Neuronal stem cell (in vitro differentiated cells): ENCODE data around the gene BTBD2.

ENCODE experiments used
- DNase-seq: peaks from one replicate; pipeline ENCODE4 v3.0.0-alpha.2; 2013; ENCODE audit warnings: low spot score
- H2AFZ ChIP-seq: one replicate; pipeline ENCODE4 v1.6.1; 2013; ENCODE audit warnings: mild to moderate bottlenecking, low read length, inconsistent platforms
- H2AK5ac ChIP-seq: 2 replicates; pipeline ENCODE4 v1.6.1; 2013; ENCODE audit warnings: low read depth, mild to moderate bottlenecking, inconsistent platforms, low read length, moderate library complexity, mixed read lengths
- H2BK120ac ChIP-seq: 2 replicates; pipeline ENCODE4 v1.6.1; 2013; ENCODE audit warnings: low read depth, mild to moderate bottlenecking, inconsistent platforms, low read length, moderate library complexity, mixed read lengths
- H2BK12ac ChIP-seq: one replicate; pipeline ENCODE4 v1.6.1; 2013; ENCODE audit warnings: low read length, inconsistent platforms
- H2BK15ac ChIP-seq: 2 replicates; pipeline ENCODE4 v1.6.1; 2013; ENCODE audit warnings: mild to moderate bottlenecking, low read length, inconsistent platforms, mixed read lengths
- H2BK5ac ChIP-seq: one replicate; pipeline ENCODE4 v1.6.1; 2013; ENCODE audit warnings: inconsistent platforms, mild to moderate bottlenecking, low read length, moderate library complexity
- H3K14ac ChIP-seq: one replicate; pipeline ENCODE4 v1.6.1; 2013; ENCODE audit warnings: low read length, inconsistent platforms
- H3K18ac ChIP-seq: 2 replicates; pipeline ENCODE4 v1.6.1; 2013; ENCODE audit warnings: low read length, inconsistent platforms
- H3K23ac ChIP-seq: 2 replicates; pipeline ENCODE4 v1.6.1; 2013; ENCODE audit warnings: low read depth, mild to moderate bottlenecking, mixed read lengths, low read length, inconsistent platforms; ENCODE audit not compliant: poor library complexity
- H3K27ac ChIP-seq: replicated peaks from 3 replicates; pipeline ENCODE4 v1.5.1; 2013; ENCODE audit warnings: low read length, inconsistent platforms
- H3K27me3 ChIP-seq, 3 experiments: 2 replicates each; pipeline ENCODE4 v1.6.1; 2013; ENCODE audit warnings: low read length in 3 of 3, mild to moderate bottlenecking in 2 of 3, inconsistent platforms in 1 of 3, low read depth in 1 of 3, mixed read lengths in 1 of 3, moderate library complexity in 1 of 3; ENCODE audit not compliant: control insufficient read depth in 3 of 3, insufficient read depth in 3 of 3
- H3K36me3 ChIP-seq, 2 donors: replicated peaks in 1 of 2; 2 replicates each; pipeline ENCODE4 v1.6.1; 2013; ENCODE audit warnings: low read length in 2 of 2; ENCODE audit not compliant: control insufficient read depth in 2 of 2, insufficient read depth in 2 of 2
- H3K4ac ChIP-seq: 2 replicates; pipeline ENCODE4 v1.6.1; 2013; ENCODE audit warnings: inconsistent platforms, mild to moderate bottlenecking, low read length, moderate library complexity
- H3K4me1 ChIP-seq, 2 donors: 1 replicate in 1 of 2; 2 replicates in 1 of 2; pipeline ENCODE4 v1.6.1; 2013; ENCODE audit warnings: low read length in 2 of 2, low read depth in 1 of 2; ENCODE audit not compliant: control insufficient read depth in 2 of 2, insufficient read depth in 1 of 2
- H3K4me2 ChIP-seq: one replicate; pipeline ENCODE4 v1.6.1; 2013; ENCODE audit warnings: mild to moderate bottlenecking, low read length, inconsistent platforms; ENCODE audit not compliant: insufficient read depth, poor library complexity, severe bottlenecking
- H3K4me3 ChIP-seq, 2 donors: 2 replicates each; pipeline ENCODE4 v1.5.1; 2013; ENCODE audit warnings: low read length in 2 of 2, mild to moderate bottlenecking in 2 of 2, inconsistent platforms in 1 of 2, moderate library complexity in 1 of 2
- H3K79me1 ChIP-seq: one replicate; pipeline ENCODE4 v1.6.1; 2013; ENCODE audit warnings: low read depth, mild to moderate bottlenecking, inconsistent platforms, low read length, moderate library complexity
- H3K9ac ChIP-seq: one replicate; pipeline ENCODE4 v1.6.1; 2013; ENCODE audit warnings: mild to moderate bottlenecking, low read depth, low read length, inconsistent platforms; ENCODE audit not compliant: poor library complexity
- H3K9me3 ChIP-seq, 2 donors: replicated peaks in 1 of 2; 2 replicates each; pipeline versions ENCODE3 to v1.6.1; 2013; ENCODE audit warnings: low read length in 2 of 2, mild to moderate bottlenecking in 2 of 2, inconsistent platforms in 1 of 2, low read depth in 1 of 2, mixed read lengths in 1 of 2, moderate library complexity in 1 of 2; ENCODE audit not compliant: control insufficient read depth in 2 of 2, insufficient read depth in 1 of 2
- H4K8ac ChIP-seq: one replicate; pipeline ENCODE4 v1.6.1; 2013; ENCODE audit warnings: low read depth, mild to moderate bottlenecking, inconsistent platforms, low read length, moderate library complexity
- H4K91ac ChIP-seq: one replicate; pipeline ENCODE4 v1.6.1; 2013; ENCODE audit warnings: low read length, low read depth, mild to moderate bottlenecking, inconsistent platforms; ENCODE audit not compliant: poor library complexity
- WGBS, 2 donors: extraction: QIAGEN DNeasy Blood & Tissue Kit; methylation state at CpG; one replicate each; pipeline ENCODE4 v1.1.7; 2013; ENCODE audit warnings: missing lambda C conversion rate in 2 of 2, mixed read lengths in 1 of 2; ENCODE audit not compliant: insufficient read length in 2 of 2, insufficient replicate concordance in 1 of 2; ENCODE audit errors: extremely low coverage in 2 of 2; 5-methylcytosine and 5-hydroxymethylcytosine counted together

BTBD2 gene

DNA sequence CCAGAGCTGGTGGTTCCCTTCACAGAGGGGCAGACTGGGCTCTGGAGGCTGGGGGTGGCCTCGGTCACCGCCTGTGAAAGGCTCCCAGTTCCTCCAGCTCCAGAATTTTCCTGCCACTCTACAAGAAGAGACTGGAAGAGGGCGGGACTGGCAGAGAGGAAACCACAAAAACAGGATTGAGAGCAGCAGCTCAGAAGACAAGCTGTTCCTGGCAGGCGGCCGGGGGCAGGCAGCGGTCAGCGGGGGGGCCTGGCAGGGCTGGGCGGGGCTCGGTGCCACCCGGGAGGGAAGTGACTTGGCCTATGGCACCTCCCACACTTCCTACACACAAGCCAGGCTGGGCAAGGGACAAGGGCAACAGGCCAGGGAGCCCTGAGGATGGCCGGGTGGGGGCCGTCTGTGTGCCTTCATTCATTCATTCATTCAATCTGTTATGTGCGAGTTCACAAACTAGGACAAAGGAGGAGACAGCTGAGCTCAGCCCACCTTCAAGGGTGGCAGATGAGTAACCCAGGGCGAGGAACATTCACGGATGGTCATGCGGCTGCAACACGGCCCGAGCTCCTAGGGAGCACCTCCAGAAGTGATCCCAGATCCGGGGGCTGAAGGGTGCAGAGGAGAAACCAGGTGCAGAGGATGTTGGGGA is 16.9 kb upstream of the BTBD2 start:
- no CpG with 5 or more reads among the region's 19 CpGs for WGBS, 2 donors
- peak overlapping the region; percentile 81 for H2BK120ac ChIP-seq
- H3K23ac ChIP-seq: no peak overlapping the region
- no peak overlapping the region for H3K4ac ChIP-seq
- no peak overlapping the region for H3K14ac ChIP-seq
- H2BK15ac ChIP-seq: no peak overlapping the region
- peaks cover 0 to 2% of the 10 kb centered on the region in 2 donors for H3K36me3 ChIP-seq
- H3K18ac ChIP-seq: peak overlapping the region; percentile 15
- peak overlapping the region; percentile 65 for H2AFZ ChIP-seq
- peaks cover 3 to 4% of the 10 kb centered on the region in 2 donors for H3K9me3 ChIP-seq
- peak overlapping the region; percentile 91 for H2AK5ac ChIP-seq
- no peak for DNase-seq
- H4K91ac ChIP-seq: no peak overlapping the region
- peaks cover 2 to 10% of the 10 kb centered on the region in 2 donors for H3K4me1 ChIP-seq
- peaks cover 2% of the 10 kb centered on the region for H3K79me1 ChIP-seq
- H3K4me3 ChIP-seq: no peak overlapping the region
- H4K8ac ChIP-seq: no peak overlapping the region
- peak overlapping the region; percentile 75 for H2BK12ac ChIP-seq
- H2BK5ac ChIP-seq: no peak overlapping the region
- no peaks in the 10 kb centered on the region for H3K27me3 ChIP-seq
- no peak overlapping the region for H3K9ac ChIP-seq
- no peak overlapping the region for H3K27ac ChIP-seq
- no peak overlapping the region for H3K4me2 ChIP-seq

DNA sequence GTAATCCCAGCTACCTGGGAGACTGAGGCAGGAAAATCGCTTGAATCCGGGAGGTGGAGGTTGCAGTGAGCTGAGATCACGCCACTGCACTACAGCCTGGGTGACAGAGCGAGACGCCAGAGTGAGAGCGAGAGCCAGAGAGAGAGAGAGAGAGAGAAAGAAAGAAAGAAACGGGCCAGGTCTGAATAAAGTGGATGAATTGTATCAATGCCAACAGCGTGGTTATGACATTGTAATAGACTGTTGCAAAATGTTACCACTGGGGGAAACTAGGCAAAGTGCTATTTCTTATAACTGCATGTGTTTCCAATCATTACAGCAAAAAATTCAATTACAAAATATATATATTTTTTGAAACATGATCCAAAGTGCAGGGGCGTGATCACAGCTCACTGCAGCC is 11.8 kb upstream of the BTBD2 start:
- H3K27ac ChIP-seq: no peak overlapping the region
- H3K4ac ChIP-seq: no peak overlapping the region
- no peak overlapping the region for H2AK5ac ChIP-seq
- H4K91ac ChIP-seq: no peak overlapping the region
- no peak overlapping the region for H2BK15ac ChIP-seq
- no peak overlapping the region for H3K18ac ChIP-seq
- H2BK5ac ChIP-seq: no peak overlapping the region
- H3K4me1 ChIP-seq: peaks cover 0 to 7% of the 10 kb centered on the region in 2 donors
- DNase-seq: no peak
- H3K79me1 ChIP-seq: no peaks in the 10 kb centered on the region
- H3K23ac ChIP-seq: no peak overlapping the region
- H3K27me3 ChIP-seq: no peaks in the 10 kb centered on the region
- no peak overlapping the region for H2AFZ ChIP-seq
- H3K9ac ChIP-seq: no peak overlapping the region
- no peaks in the 10 kb centered on the region for H3K36me3 ChIP-seq
- no peak overlapping the region for H2BK12ac ChIP-seq
- WGBS, 2 donors: no CpG with 5 or more reads among the region's 9 CpGs
- H3K4me3 ChIP-seq: no peak overlapping the region
- H3K4me2 ChIP-seq: no peak overlapping the region
- no peak overlapping the region for H3K14ac ChIP-seq
- H4K8ac ChIP-seq: no peak overlapping the region
- no peak overlapping the region for H2BK120ac ChIP-seq
- no peaks in the 10 kb centered on the region for H3K9me3 ChIP-seq

DNA sequence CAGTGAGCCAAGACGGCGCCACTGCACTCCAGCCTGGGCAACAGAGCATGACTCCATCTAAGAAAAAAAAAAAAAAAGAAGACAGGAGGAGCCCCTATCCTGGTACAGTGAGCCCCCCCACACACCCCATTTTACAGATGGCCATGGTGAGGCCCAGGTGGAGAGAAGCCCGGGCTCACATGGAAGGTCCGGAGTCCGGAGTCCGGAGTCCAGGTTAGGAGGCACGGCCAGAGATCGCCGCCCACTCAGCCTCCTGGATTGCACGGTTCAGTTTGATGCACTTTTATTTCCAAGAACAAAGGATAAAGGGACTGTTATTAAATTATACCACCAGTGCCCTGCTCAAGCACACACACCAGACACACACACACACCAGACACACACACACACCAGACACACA is 11.3 kb upstream of the BTBD2 start:
- DNase-seq: no peak
- H3K18ac ChIP-seq: no peak overlapping the region
- no peak overlapping the region for H3K4me2 ChIP-seq
- no peak overlapping the region for H2BK120ac ChIP-seq
- no peaks in the 10 kb centered on the region for H3K9me3 ChIP-seq
- no peaks in the 10 kb centered on the region for H3K27me3 ChIP-seq
- no peak overlapping the region for H3K27ac ChIP-seq
- H3K4ac ChIP-seq: no peak overlapping the region
- no peak overlapping the region for H2BK12ac ChIP-seq
- no peak overlapping the region for H3K4me3 ChIP-seq
- H4K91ac ChIP-seq: no peak overlapping the region
- H3K23ac ChIP-seq: no peak overlapping the region
- no peak overlapping the region for H3K14ac ChIP-seq
- no CpG with 5 or more reads among the region's 10 CpGs for WGBS, 2 donors
- no peaks in the 10 kb centered on the region for H3K79me1 ChIP-seq
- no peak overlapping the region for H4K8ac ChIP-seq
- no peak overlapping the region for H3K9ac ChIP-seq
- H2BK5ac ChIP-seq: no peak overlapping the region
- no peak overlapping the region for H2AFZ ChIP-seq
- no peak overlapping the region for H2BK15ac ChIP-seq
- peak overlapping the region; percentile 18 for H2AK5ac ChIP-seq
- H3K36me3 ChIP-seq: no peaks in the 10 kb centered on the region
- H3K4me1 ChIP-seq: peaks cover 0 to 2% of the 10 kb centered on the region in 2 donors

DNA sequence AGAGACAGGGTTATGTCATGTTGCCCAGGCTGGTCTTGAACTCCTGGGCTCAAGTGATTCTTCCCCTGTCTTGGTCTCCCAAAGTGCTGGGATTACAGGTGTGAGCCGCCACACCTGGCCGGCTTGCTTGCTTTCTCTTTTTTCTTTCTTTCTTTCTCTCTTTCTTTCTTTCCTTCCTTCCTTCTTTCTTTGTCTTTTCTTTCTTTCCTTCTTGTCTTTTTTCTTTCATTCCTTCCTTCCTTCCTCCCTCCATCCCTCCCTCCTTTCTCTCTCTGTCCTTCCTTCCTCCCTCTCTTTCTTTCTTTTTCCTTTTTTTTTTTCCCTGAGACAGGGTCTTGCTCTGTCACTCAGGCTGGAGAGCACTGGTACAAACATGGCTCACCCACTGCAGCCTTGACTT is 6.8 kb upstream of the BTBD2 start:
- Histone ChIP-seq H3K9me3 (no peaks in the 10 kb centered on the region), H4K8ac (no peak overlapping the region), H2BK15ac (no peak overlapping the region), H3K4me3 (no peak overlapping the region), H3K9ac (no peak overlapping the region), H3K14ac (no peak overlapping the region), H3K27me3 (no peaks in the 10 kb centered on the region), H3K27ac (no peak overlapping the region), H3K36me3 (no peaks in the 10 kb centered on the region), H2BK120ac (no peak overlapping the region), H3K4ac (no peak overlapping the region), H3K18ac (no peak overlapping the region), H2AK5ac (no peak overlapping the region), H2AFZ (no peak overlapping the region), H3K23ac (no peak overlapping the region), H3K79me1 (no peaks in the 10 kb centered on the region), H2BK5ac (no peak overlapping the region), H2BK12ac (no peak overlapping the region), H3K4me2 (no peak overlapping the region), H4K91ac (no peak overlapping the region), H3K4me1 (no peaks in the 10 kb centered on the region)
- DNase-seq: no peak
- no CpG with 5 or more reads among the region's 2 CpGs for WGBS, 2 donors
